Body of pancreas (tissue), 4 donors: ENCODE data around the gene HSPA4L. TPM values are rescaled to one million over a fixed set of nuclear protein-coding genes. Genes with fewer than 3 reads are reported as not detected.

Experiments
- ATAC-seq: fragments of 150-250 bp; one replicate; pipeline ENCODE4 v1.9.1; 2016
- DNase-seq, 4 donors: peaks; one replicate each; pipeline ENCODE4 v3.0.0-alpha.2; 2019
- H3K27ac ChIP-seq, 4 donors: fragments of 200-600 bp; sonication (generic); 1 replicate in 3 of 4; 2 replicates in 1 of 4; pipeline versions ENCODE4 v1.5.1 to v1.6.1; 2016 to 2019; ENCODE audit warnings: mild to moderate bottlenecking in 1 of 4, mixed read lengths in 1 of 4, moderate library complexity in 1 of 4
- H3K27me3 ChIP-seq, 2 donors: fragments of 200-600 bp; sonication (generic); one replicate each; pipeline ENCODE4 v1.6.0; 2016; ENCODE audit warnings: mild to moderate bottlenecking in 1 of 2
- H3K36me3 ChIP-seq, 2 donors: fragments of 200-600 bp; sonication (generic); replicated peaks in 1 of 2; 2 replicates each; pipeline ENCODE4 v1.5.1; 2016; ENCODE audit warnings: low read depth in 2 of 2; ENCODE audit not compliant: insufficient read depth in 1 of 2
- H3K4me1 ChIP-seq: fragments of 200-600 bp; sonication (generic); one replicate; pipeline ENCODE4 v1.6.0; 2016
- H3K4me3 ChIP-seq, 2 donors: fragments of 200-600 bp; sonication (generic); 1 replicate in 1 of 2; 2 replicates in 1 of 2; pipeline ENCODE4 v1.5.1; 2016 to 2019
- H3K9me3 ChIP-seq, 3 donors: fragments of 200-600 bp; sonication (generic); 1 replicate in 2 of 3; 2 replicates in 1 of 3; pipeline ENCODE4 v1.5.1; 2016
- CTCF ChIP-seq, 7 experiments: fragments of 450-650 bp in 4 of 7; fragments of 200-600 bp in 3 of 7; sonication (generic) in 3 of 7; IDR thresholded peaks; one replicate each; pipeline ENCODE4 v1.5.1; 2016 to 2019; ENCODE audit warnings: antibody characterized with exemption in 7 of 7
- POLR2A ChIP-seq, 3 donors: fragments of 450-650 bp; IDR thresholded peaks; one replicate each; pipeline ENCODE4 v1.6.1; 2016; ENCODE audit warnings: antibody characterized with exemption in 3 of 3, mild to moderate bottlenecking in 2 of 3
- WGBS, 2 donors: methylation state at CpG; one replicate each; pipeline ENCODE4 v1.1.5; 2017; 5-methylcytosine and 5-hydroxymethylcytosine counted together
- intact Hi-C: fragments of 100-400 bp; cut with DNase I; formaldehyde crosslinking; loops from one replicate; pipeline ENCODE4 v1.15.1; 2023
- total RNA-seq, 2 donors: library from RNA; depleted of rRNA; stranded (reverse); fragments of >200 nt; gene quantifications; one replicate each; pipeline ENCODE4 v1.1.0, GENCODE V29; 2016

The HSPA4L gene
- total RNA-seq, 2 donors from 2014 or later = 3.6 to 9.6 TPM

- H3K27ac ChIP-seq = no peak overlapping the region
- no peaks in the 10 kb centered on the region for H3K4me1 ChIP-seq
- TF ChIP-seq POLR2A (IDR thresholded peaks at IDR 0.05) (no peak), CTCF (IDR thresholded peaks at IDR 0.05) (no peak)
- WGBS, 2 donors = 91 to 99% methylated on average over 3 of the region's 3 CpGs
- DNase-seq (no peak), ATAC-seq (no peak)
- intact Hi-C loops = no loop called here
- no peaks in the 10 kb centered on the region for H3K27me3 ChIP-seq
- no peaks in the 10 kb centered on the region for H3K9me3 ChIP-seq
- peaks cover 0 to 4% of the 10 kb centered on the region in 2 donors for H3K36me3 ChIP-seq
- no peak overlapping the region for H3K4me3 ChIP-seq
Observed at GRCh38 chr4:127810551-127810950, 28.4 kb downstream of the HSPA4L start.

- no peaks in the 10 kb centered on the region for H3K9me3 ChIP-seq
- 55 to 66% methylated on average over 2 of the region's 2 CpGs for WGBS, 2 donors
- H3K4me1 ChIP-seq = no peaks in the 10 kb centered on the region
- H3K27ac ChIP-seq = no peak overlapping the region
- no peak for TF ChIP-seq CTCF (IDR thresholded peaks at IDR 0.05)
- no peak for TF ChIP-seq POLR2A (IDR thresholded peaks at IDR 0.05)
- peaks cover 0 to 9% of the 10 kb centered on the region in 2 donors for H3K36me3 ChIP-seq
- intact Hi-C loops = no loop called here
- no peaks in the 10 kb centered on the region for H3K27me3 ChIP-seq
- DNase-seq (no peak), ATAC-seq (no peak)
- no peak overlapping the region for H3K4me3 ChIP-seq
Observed at GRCh38 chr4:127822430-127822829, 40.3 kb downstream of the HSPA4L start.

DNA sequence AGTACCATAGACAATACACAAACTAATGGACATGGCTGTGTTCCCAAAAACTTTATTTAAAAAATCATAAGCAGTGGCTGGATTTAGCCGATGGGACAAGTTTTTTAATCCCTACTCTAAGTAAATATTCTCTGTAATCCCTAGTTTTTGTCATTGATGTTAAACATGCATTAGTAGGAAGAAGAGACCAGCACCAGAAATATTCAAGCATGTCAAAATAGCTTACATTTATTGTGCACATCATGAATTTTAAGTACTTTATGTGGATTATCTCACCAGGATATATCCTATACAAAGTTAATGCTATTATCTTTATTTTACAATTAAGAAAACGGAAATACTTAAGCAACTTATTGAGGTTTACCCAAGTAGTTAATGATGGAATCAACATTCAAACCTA is 46.0 kb downstream of the HSPA4L start:
- ATAC-seq (no peak), DNase-seq (no peak)
- Histone ChIP-seq H3K27me3 (no peaks in the 10 kb centered on the region), H3K36me3 (peaks cover 0 to 9% of the 10 kb centered on the region in 2 donors), H3K4me3 (no peak overlapping the region), H3K4me1 (no peaks in the 10 kb centered on the region), H3K9me3 (peaks cover 0 to 5% (median 0%) of the 10 kb centered on the region in 3 donors), H3K27ac (no peak overlapping the region)
- 85 to 88% methylated on average over 2 of the region's 2 CpGs for WGBS, 2 donors
- TF ChIP-seq CTCF (IDR thresholded peaks at IDR 0.05) (no peak), POLR2A (IDR thresholded peaks at IDR 0.05) (no peak)
- intact Hi-C loops = no loop called here

DNA sequence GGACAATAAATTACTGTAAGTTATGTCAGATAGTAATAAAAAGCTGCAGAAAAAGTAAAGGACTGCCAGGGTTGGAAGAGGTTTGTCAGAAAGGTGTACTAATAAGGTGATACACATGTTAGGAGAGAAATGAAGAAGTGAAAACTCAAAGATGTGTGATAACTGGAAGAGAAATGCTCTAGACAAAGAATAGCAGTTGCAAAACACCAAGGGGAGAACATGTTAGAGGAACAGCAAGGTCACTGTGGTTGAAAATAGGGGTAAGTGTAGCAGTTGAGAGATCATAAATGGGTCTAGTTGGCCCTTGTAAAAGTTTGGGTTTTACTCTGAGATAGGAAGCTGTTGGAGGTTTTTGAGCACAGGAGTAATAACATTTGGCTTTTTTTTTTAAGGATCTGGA is 46.9 kb downstream of the HSPA4L start:
- H3K36me3 ChIP-seq = peaks cover 0 to 3% of the 10 kb centered on the region in 2 donors

More for the DNA sequence above, 46.9 kb downstream of the HSPA4L start:
- Histone ChIP-seq H3K27me3 (no peaks in the 10 kb centered on the region), H3K27ac (no peak overlapping the region), H3K4me3 (no peak overlapping the region), H3K9me3 (peaks cover 0 to 5% (median 0%) of the 10 kb centered on the region in 3 donors), H3K4me1 (no peaks in the 10 kb centered on the region)
- DNase-seq (no peak), ATAC-seq (no peak)
- intact Hi-C loops = no loop called here
- TF ChIP-seq POLR2A (IDR thresholded peaks at IDR 0.05) (no peak), CTCF (IDR thresholded peaks at IDR 0.05) (no peak)
